Body of pancreas (tissue), 4 donors: ENCODE measurements around the gene EIF4EBP3.

ENCODE experiments used
- CTCF ChIP-seq, 7 experiments: fragments of 450-650 bp in 4 of 7; fragments of 200-600 bp in 3 of 7; sonication (generic) in 3 of 7; IDR thresholded peaks; one replicate each; pipeline ENCODE4 v1.5.1; 2016 to 2019; ENCODE audit warnings: antibody characterized with exemption in 7 of 7
- POLR2A ChIP-seq, 3 donors: fragments of 450-650 bp; IDR thresholded peaks; one replicate each; pipeline ENCODE4 v1.6.1; 2016; ENCODE audit warnings: antibody characterized with exemption in 3 of 3, mild to moderate bottlenecking in 2 of 3

DNA sequence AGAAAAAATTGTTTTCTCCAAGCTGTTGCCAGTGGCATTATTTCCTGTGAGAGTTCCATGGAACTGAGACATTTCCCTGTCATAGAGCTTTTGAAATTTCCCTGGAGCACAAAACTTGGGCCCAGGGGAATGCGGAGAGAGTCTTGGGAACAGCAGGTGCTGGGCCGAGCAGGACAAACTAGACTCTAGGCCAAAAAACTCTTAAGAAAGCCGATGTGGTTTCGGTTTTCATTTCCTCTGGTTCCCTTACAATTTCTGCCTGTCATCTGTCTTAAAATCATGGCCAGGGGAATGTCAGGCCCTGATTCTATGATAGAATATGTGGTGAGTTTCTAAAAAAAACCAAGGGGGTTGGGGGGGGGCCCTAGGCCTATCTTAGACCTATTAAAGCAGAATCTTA is 21.7 kb downstream of the EIF4EBP3 start:
- TF ChIP-seq CTCF (IDR thresholded peaks at IDR 0.05) (no peak), POLR2A (IDR thresholded peaks at IDR 0.05) (no peak)
